ENCODE data around the gene NPAS4.

- TF ChIP-seq CTCF (IDR thresholded peaks at IDR 0.05): no peak
- TF ChIP-seq POLR2A (IDR thresholded peaks at IDR 0.05): no peak
Observed at GRCh38 chr11:66462010-66462409, 41.2 kb downstream of the NPAS4 start.
